AG04450 (cell line): ENCODE results near the gene TNFSF8. TPM values are rescaled to one million over a fixed set of nuclear protein-coding genes. Genes with fewer than 3 reads are reported as not detected.
A peak's percentile ranks its signal among the peaks of the same experiment; 100 is the strongest.

Source experiments
- CTCF ChIA-PET: fragments of 300-600, 350-600 bp; formaldehyde crosslinking; extraction: SDS; loops from one replicate; lab custom pipeline; 2022; ENCODE audit warnings: antibody characterized with exemption, inconsistent platforms; lab: Charles Lee
- POLR2A ChIA-PET: fragments of 350-600 bp; formaldehyde crosslinking; extraction: SDS; loops from one replicate; lab custom pipeline; 2021; ENCODE audit warnings: antibody characterized with exemption, inconsistent platforms; lab: Yijun Ruan, JAX
- DNase-seq: peaks from one replicate; pipeline ENCODE4 v3.0.0-alpha.2; 2011; ENCODE audit warnings: low read depth, low spot score
- H3K27ac ChIP-seq: one replicate; pipeline ENCODE4 v1.5.1; 2012; ENCODE audit warnings: low read depth, low read length, control low read depth
- H3K27me3 ChIP-seq: one replicate; pipeline ENCODE4 v1.6.0; 2012; ENCODE audit warnings: low read length; ENCODE audit not compliant: control insufficient read depth, insufficient read depth
- H3K4me3 ChIP-seq: 2 replicates; pipeline ENCODE4 v1.5.1; 2011; ENCODE audit warnings: mild to moderate bottlenecking, low read depth, low read length, control low read depth
- H3K9me3 ChIP-seq: 2 replicates; pipeline ENCODE4 v1.5.1; 2012; ENCODE audit warnings: low read length; ENCODE audit not compliant: control insufficient read depth, insufficient read depth
- CTCF ChIP-seq: IDR thresholded peaks from 2 replicates; pipeline ENCODE4 v1.5.1; 2011; ENCODE audit warnings: low read depth, low read length, control low read depth, inconsistent platforms
- polyA plus RNA-seq: library from polyadenylated mRNA; depleted of rRNA; stranded (reverse); fragments of >200 nt; gene quantifications from 2 replicates; pipeline ENCODE4 v1.2.3, GENCODE V29; 2011

The TNFSF8 gene
- polyA plus RNA-seq, 1 experiment, result not detected

- POLR2A ChIA-PET, result no interaction called here
- TF ChIP-seq CTCF, result no peak
- H3K27me3 ChIP-seq, result no peaks in the 10 kb centered on the region
- peak; percentile 69 for DNase-seq
- H3K27ac ChIP-seq, result peak overlapping the region; percentile 84
- CTCF ChIA-PET, result interaction anchor here (1.0 to 2.1 kb wide), 3 partner anchors 9 to 50 kb away, joined by 4 to 7 read pairs (median 5); no protein-coding TSS in a partner anchor
- no peak overlapping the region for H3K4me3 ChIP-seq
- no peaks in the 10 kb centered on the region for H3K9me3 ChIP-seq
Observed at GRCh38 chr9:114856215-114856941, 74.0 kb downstream of the TNFSF8 start.

GRCh38 chr9:114855488-114855887 is 74.9 kb downstream of the TNFSF8 start:
- Histone ChIP-seq H3K9me3 (no peaks in the 10 kb centered on the region), H3K27me3 (no peaks in the 10 kb centered on the region), H3K27ac (no peak overlapping the region), H3K4me3 (no peak overlapping the region)
- no peak for DNase-seq
- CTCF ChIA-PET, result interaction anchor here (1.0 to 2.1 kb wide), 2 partner anchors 8 to 51 kb away, joined by 5 to 7 read pairs; no protein-coding TSS in a partner anchor
- no peak for TF ChIP-seq CTCF
- POLR2A ChIA-PET, result interaction anchor here (0.9 kb wide), 1 partner anchor 37 kb away, joined by 3 read pairs; no protein-coding TSS in a partner anchor

- ChIA-PET POLR2A (interaction anchor here (0.9 kb wide), 1 partner anchor 37 kb away, joined by 3 read pairs; no protein-coding TSS in a partner anchor), CTCF (interaction anchor here (2.1 kb wide), 1 partner anchor 52 kb away, joined by 7 read pairs; no protein-coding TSS in a partner anchor)
- H3K27ac ChIP-seq, result no peak overlapping the region
- no peak for DNase-seq
- no peak overlapping the region for H3K4me3 ChIP-seq
- TF ChIP-seq CTCF, result no peak
- H3K9me3 ChIP-seq, result no peaks in the 10 kb centered on the region
- no peaks in the 10 kb centered on the region for H3K27me3 ChIP-seq
Observed at GRCh38 chr9:114854736-114855355, 75.5 kb downstream of the TNFSF8 start.

- no peak for TF ChIP-seq CTCF
- ChIA-PET POLR2A (interaction anchor here (1.2 kb wide), 1 partner anchor 49 kb away, joined by 5 read pairs; no protein-coding TSS in a partner anchor), CTCF (interaction anchor here (1.0 kb wide), 1 partner anchor 54 kb away, joined by 3 read pairs; no protein-coding TSS in a partner anchor)
- Histone ChIP-seq H3K4me3 (no peak overlapping the region), H3K27me3 (no peaks in the 10 kb centered on the region), H3K9me3 (no peaks in the 10 kb centered on the region), H3K27ac (no peak overlapping the region)
- no peak for DNase-seq
Observed at GRCh38 chr9:114853071-114853855, 77.1 kb downstream of the TNFSF8 start.
